Measurements from ENCODE around the gene NLRP6. TPM values are rescaled to one million over a fixed set of nuclear protein-coding genes. Genes with fewer than 3 reads are reported as not detected.
"Not testable (repeated sequence)": the region's sequence is repeated elsewhere in the genome, so short reads cannot be mapped to it uniquely, and the experiment has no call there.

Gene NLRP6
- polyA plus RNA-seq, 3 donors, result 0.10 to 0.51 (median 0.24) TPM

DNA sequence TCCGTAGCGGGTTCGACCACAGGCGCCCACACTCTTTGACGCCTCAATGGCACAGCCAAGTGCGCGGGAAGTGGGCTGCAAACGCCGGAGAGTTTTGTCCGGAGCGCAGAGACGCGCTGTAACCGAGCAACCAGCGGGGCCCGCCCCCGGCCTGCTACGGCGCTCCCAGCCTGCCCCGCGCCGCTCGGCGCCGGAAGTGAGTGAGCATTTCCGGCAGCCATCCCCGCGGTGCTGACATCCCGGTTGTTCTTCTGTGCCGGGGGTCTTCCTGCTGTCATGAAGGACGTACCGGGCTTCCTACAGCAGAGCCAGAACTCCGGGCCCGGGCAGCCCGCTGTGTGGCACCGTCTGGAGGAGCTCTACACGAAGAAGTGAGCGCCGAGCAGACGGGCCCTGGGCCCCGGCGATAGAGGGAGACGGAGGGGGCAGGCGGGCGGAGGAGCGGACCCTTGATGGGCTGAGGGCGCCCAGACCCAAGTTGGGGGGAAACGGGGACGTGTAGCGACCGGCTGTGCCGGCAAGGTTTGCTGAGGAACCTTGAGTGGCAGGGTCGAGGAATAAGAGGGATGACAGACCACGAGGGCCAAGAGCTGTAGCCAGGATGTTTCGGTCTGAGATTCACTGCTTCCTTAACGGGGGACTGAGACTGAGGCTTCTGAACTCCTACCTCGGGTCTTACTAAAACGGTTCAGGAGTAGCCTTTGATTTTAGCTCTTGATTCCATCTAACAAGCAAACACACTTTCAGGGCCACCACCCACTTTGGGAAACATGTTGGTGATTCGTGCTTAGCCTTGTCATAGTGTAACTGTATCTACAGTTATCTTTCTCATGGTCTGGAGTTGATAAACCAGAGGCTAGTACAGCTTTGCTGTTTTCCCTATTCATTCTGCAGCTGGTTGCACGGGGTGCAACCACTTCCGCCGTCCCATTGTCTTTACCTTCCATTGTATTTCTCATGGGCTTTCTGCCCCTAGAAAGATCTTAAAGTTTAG, 41.1 kb upstream of the NLRP6 start, which contains the start of gene PSMD13:
PSMD13 (plus strand) TSS at position 203 of the 994 bp plus-strand sequence; CDS start at position 277, 74 bp downstream.
- peaks cover 15 to 30% of the 10 kb centered on the region in 2 donors for H3K36me3 ChIP-seq (replicated peaks in 1 of 2; ENCODE audit: control insufficient read depth in 1 of 2, insufficient read depth in 2 of 2, low read length in 2 of 2)
- Mint-ChIP-seq H3K27ac (peak within 1 kb of the TSS; percentile 99 to 100 (median 100)), H3K4me1 (peaks cover 24% of the 10 kb centered on the region), H3K9me3 (no peaks in the 10 kb centered on the region), H3K36me3 (peaks cover 32 to 36% of the 10 kb centered on the region in 2 donors), H3K4me3 (peak within 1 kb of the TSS; percentile 96 to 97), H3K27me3 (ENCODE audit: low read depth in 3 of 3) (peaks cover 0 to 4% (median 1%) of the 10 kb centered on the region in 3 donors)
- H3K4me2 ChIP-seq (replicated peaks; ENCODE audit: extremely low read depth, low read length, poor library complexity, severe bottlenecking), result peak within 1 kb of the TSS; percentile 87
- H3K79me2 ChIP-seq (ENCODE audit: insufficient read depth, low read length), result peaks cover 48% of the 10 kb centered on the region
- TF ChIP-seq, protein P1, sequence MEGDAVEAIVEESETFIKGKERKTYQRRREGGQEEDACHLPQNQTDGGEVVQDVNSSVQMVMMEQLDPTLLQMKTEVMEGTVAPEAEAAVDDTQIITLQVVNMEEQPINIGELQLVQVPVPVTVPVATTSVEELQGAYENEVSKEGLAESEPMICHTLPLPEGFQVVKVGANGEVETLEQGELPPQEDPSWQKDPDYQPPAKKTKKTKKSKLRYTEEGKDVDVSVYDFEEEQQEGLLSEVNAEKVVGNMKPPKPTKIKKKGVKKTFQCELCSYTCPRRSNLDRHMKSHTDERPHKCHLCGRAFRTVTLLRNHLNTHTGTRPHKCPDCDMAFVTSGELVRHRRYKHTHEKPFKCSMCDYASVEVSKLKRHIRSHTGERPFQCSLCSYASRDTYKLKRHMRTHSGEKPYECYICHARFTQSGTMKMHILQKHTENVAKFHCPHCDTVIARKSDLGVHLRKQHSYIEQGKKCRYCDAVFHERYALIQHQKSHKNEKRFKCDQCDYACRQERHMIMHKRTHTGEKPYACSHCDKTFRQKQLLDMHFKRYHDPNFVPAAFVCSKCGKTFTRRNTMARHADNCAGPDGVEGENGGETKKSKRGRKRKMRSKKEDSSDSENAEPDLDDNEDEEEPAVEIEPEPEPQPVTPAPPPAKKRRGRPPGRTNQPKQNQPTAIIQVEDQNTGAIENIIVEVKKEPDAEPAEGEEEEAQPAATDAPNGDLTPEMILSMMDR (IDR thresholded peaks at IDR 0.05), result no peak
- H3K9ac ChIP-seq (ENCODE audit: insufficient read depth, low read length, poor library complexity, severe bottlenecking), result peak within 1 kb of the TSS; percentile 95
- under 1% methylated on average over 58 of the region's 62 CpGs for WGBS (ENCODE audit: insufficient coverage)
- peak within 1 kb of the TSS; percentile 93 to 99 (median 96) for H3K4me3 ChIP-seq (replicated peaks in 1 of 3; ENCODE audit: low read depth in 2 of 3, low read length in 3 of 3)
- H3K9me3 ChIP-seq (replicated peaks in 1 of 2; ENCODE audit: control insufficient read depth in 1 of 2, insufficient read depth in 1 of 2, low read length in 2 of 2), result no peaks in the 10 kb centered on the region
- H4K20me1 ChIP-seq (ENCODE audit: insufficient read depth, low read length), result peaks cover 21% of the 10 kb centered on the region
- no peaks in the 10 kb centered on the region for H3K27me3 ChIP-seq (ENCODE audit: control insufficient read depth in 2 of 2, insufficient read depth in 2 of 2, low read length in 2 of 2)
- peak; percentile 81 to 84 (median 84) for DNase-seq
- intact Hi-C loops (cut with micrococcal nuclease), result loop anchor here (1.0 to 5.0 kb wide), 6 partner anchors 30 to 270 kb away; partner anchors contain the start of genes RNH1 (in 2 of the 2), BET1L (in 1 of the 2) and RIC8A (in 1 of the 2)
- H3K27ac ChIP-seq (ENCODE audit: low read depth in 1 of 2, low read length in 2 of 2), result peak within 1 kb of the TSS; percentile 97 to 98
- peak within 1 kb of the TSS; percentile 96 for H2AFZ ChIP-seq (ENCODE audit: insufficient read depth, low read depth, low read length, poor library complexity, severe bottlenecking)
- peaks cover 20 to 23% of the 10 kb centered on the region in 2 donors for H3K4me1 ChIP-seq (ENCODE audit: control insufficient read depth in 1 of 2, insufficient read depth in 2 of 2, low read length in 2 of 2)

DNA sequence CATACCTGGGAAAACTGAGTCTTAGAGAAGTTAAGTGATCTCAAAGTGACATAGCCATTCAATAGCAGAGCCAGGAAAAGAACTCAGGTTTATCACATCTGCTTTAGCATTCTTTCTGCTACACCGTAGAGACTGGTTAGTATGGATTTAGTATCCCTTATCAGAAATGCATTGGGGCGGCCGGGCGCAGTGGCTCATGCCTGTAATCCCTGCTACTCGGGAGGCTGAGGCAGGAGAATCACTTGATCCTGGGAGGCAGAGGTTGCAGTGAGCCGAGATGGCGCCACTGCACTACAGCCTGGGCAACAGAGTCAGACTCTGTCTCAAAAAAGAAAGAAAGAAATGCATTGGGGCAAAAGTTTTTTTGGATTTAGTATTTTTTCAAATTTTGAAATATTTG, 39.9 kb upstream of the NLRP6 start:
- not testable (repeated sequence) for H2AFZ ChIP-seq (ENCODE audit: insufficient read depth, low read depth, low read length, poor library complexity, severe bottlenecking); H3K9ac ChIP-seq (ENCODE audit: insufficient read depth, low read length, poor library complexity, severe bottlenecking); H3K27me3 ChIP-seq (ENCODE audit: control insufficient read depth in 2 of 2, insufficient read depth in 2 of 2, low read length in 2 of 2); DNase-seq; H3K4me2 ChIP-seq (replicated peaks; ENCODE audit: extremely low read depth, low read length, poor library complexity, severe bottlenecking); H3K27me3 Mint-ChIP-seq (ENCODE audit: low read depth in 3 of 3); H3K9me3 ChIP-seq (replicated peaks in 1 of 2; ENCODE audit: control insufficient read depth in 1 of 2, insufficient read depth in 1 of 2, low read length in 2 of 2); H3K4me3 ChIP-seq (replicated peaks in 1 of 3; ENCODE audit: low read depth in 2 of 3, low read length in 3 of 3); H3K4me3 Mint-ChIP-seq; H3K27ac ChIP-seq (ENCODE audit: low read depth in 1 of 2, low read length in 2 of 2); H3K9me3 Mint-ChIP-seq
- H3K27ac Mint-ChIP-seq, result peak overlapping the region in 2 of 7 donors; percentile 46 to 88
- Histone ChIP-seq H3K79me2 (ENCODE audit: insufficient read depth, low read length) (peaks cover 49% of the 10 kb centered on the region), H3K36me3 (replicated peaks in 1 of 2; ENCODE audit: control insufficient read depth in 1 of 2, insufficient read depth in 2 of 2, low read length in 2 of 2) (peaks cover 21 to 43% of the 10 kb centered on the region in 2 donors), H3K4me1 (ENCODE audit: control insufficient read depth in 1 of 2, insufficient read depth in 2 of 2, low read length in 2 of 2) (peaks cover 20 to 23% of the 10 kb centered on the region in 2 donors), H4K20me1 (ENCODE audit: insufficient read depth, low read length) (peaks cover 21% of the 10 kb centered on the region)
- intact Hi-C loops (cut with micrococcal nuclease), result loop anchor here (5.0 kb wide), 3 partner anchors 36 to 269 kb away; partner anchors contain the start of gene RNH1 (in 1 of the 2)
- 100% methylated on average over 4 of the region's 7 CpGs for WGBS (ENCODE audit: insufficient coverage)
- peaks cover 35 to 40% of the 10 kb centered on the region in 2 donors for H3K36me3 Mint-ChIP-seq
- H3K4me1 Mint-ChIP-seq, result peaks cover 24% of the 10 kb centered on the region

Measured in CD14-positive monocyte (primary cell).